ENCODE results near the gene IL19. TPM values are rescaled to one million over a fixed set of nuclear protein-coding genes. Genes with fewer than 3 reads are reported as not detected.

Gene IL19
- polyA plus RNA-seq, 12 donors, result not detected

- DNase-seq, result no peak
Observed at GRCh38 chr1:206856674-206857464, 86.3 kb downstream of the IL19 start.

- peak; percentile 21 for DNase-seq
Observed at GRCh38 chr1:206859082-206859521, 88.5 kb downstream of the IL19 start.

- DNase-seq, result no peak
Observed at GRCh38 chr1:206860165-206860564, 89.6 kb downstream of the IL19 start.

GRCh38 chr1:206863266-206863665, 92.7 kb downstream of the IL19 start:
- DNase-seq, result no peak

- DNase-seq, result peak; percentile 22
Observed at GRCh38 chr1:206864939-206865671, 94.5 kb downstream of the IL19 start, which contains the start of gene IL20. Gene IL20, plus strand, starts transcription at chr1:206865623. Its CDS starts 230 bp downstream, at chr1:206865853.

GRCh38 chr1:206866062-206866461, 95.5 kb downstream of the IL19 start:
- no peak for DNase-seq

- DNase-seq, result no peak
Observed at GRCh38 chr1:206867239-206867638, 96.7 kb downstream of the IL19 start.

GRCh38 chr1:206867716-206868115, 97.1 kb downstream of the IL19 start:
- no peak for DNase-seq

GRCh38 chr1:206868264-206868663, 97.7 kb downstream of the IL19 start:
- DNase-seq, result no peak

- DNase-seq, result no peak
Observed at GRCh38 chr1:206872139-206872538, 101.6 kb downstream of the IL19 start.

GRCh38 chr1:206873603-206874188, 103.1 kb downstream of the IL19 start:
- no peak for DNase-seq

- no peak for DNase-seq
Observed at GRCh38 chr1:206875752-206876377, 105.3 kb downstream of the IL19 start.

- DNase-seq, result no peak
Observed at GRCh38 chr1:206878456-206878855, 107.9 kb downstream of the IL19 start.

- no peak for DNase-seq
Observed at GRCh38 chr1:206880314-206880713, 109.7 kb downstream of the IL19 start.

GRCh38 chr1:206882555-206882954, 112.0 kb downstream of the IL19 start:
- DNase-seq, result no peak

- DNase-seq, result no peak
Observed at GRCh38 chr1:206883160-206883559, 112.6 kb downstream of the IL19 start.

- DNase-seq, result no peak
Observed at GRCh38 chr1:206883876-206884275, 113.3 kb downstream of the IL19 start.

GRCh38 chr1:206885341-206886060, 114.9 kb downstream of the IL19 start:
- no peak for DNase-seq

- DNase-seq, result no peak
Observed at GRCh38 chr1:206886831-206887230, 116.3 kb downstream of the IL19 start.

GRCh38 chr1:206887701-206888100, 117.1 kb downstream of the IL19 start:
- no peak for DNase-seq
